Astrocyte (in vitro differentiated cells and primary cell): ENCODE measurements around the gene SLC22A13.

ENCODE experiments used
- EZH2 ChIP-seq: IDR thresholded peaks from 2 replicates; pipeline ENCODE4 v1.6.1; 2012; ENCODE audit warnings: mild to moderate bottlenecking, low read length, inconsistent platforms; ENCODE audit not compliant: insufficient read depth
- TF ChIP-seq, protein P1 (sequence below): IDR thresholded peaks from 2 replicates; pipeline ENCODE4 v1.5.1; 2011; ENCODE audit warnings: low read depth, mild to moderate bottlenecking, inconsistent platforms, low read length, moderate library complexity; ENCODE audit not compliant: insufficient read depth

DNA sequence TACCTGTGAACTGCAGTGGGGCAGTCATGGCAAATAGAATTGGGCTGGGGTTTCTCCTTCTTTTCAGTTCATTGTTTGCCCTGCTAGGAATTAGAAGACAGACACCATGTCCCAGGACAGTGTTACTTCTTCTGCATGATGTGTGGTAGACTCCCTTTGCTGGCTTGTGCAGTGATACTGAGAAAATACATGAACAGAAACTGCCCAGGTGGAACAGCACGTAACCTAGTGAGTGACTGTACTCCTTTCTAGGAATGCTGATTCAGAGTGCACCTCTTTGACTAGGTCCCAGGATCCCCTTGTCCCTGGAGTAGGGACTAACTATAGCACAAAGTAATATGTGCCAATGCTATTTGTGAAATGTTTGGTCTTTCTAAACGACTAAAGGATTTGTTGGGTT is 10.7 kb upstream of the SLC22A13 start:
- TF ChIP-seq, protein P1, sequence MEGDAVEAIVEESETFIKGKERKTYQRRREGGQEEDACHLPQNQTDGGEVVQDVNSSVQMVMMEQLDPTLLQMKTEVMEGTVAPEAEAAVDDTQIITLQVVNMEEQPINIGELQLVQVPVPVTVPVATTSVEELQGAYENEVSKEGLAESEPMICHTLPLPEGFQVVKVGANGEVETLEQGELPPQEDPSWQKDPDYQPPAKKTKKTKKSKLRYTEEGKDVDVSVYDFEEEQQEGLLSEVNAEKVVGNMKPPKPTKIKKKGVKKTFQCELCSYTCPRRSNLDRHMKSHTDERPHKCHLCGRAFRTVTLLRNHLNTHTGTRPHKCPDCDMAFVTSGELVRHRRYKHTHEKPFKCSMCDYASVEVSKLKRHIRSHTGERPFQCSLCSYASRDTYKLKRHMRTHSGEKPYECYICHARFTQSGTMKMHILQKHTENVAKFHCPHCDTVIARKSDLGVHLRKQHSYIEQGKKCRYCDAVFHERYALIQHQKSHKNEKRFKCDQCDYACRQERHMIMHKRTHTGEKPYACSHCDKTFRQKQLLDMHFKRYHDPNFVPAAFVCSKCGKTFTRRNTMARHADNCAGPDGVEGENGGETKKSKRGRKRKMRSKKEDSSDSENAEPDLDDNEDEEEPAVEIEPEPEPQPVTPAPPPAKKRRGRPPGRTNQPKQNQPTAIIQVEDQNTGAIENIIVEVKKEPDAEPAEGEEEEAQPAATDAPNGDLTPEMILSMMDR: no peak
- TF ChIP-seq EZH2: no peak
